ENCODE results near the gene GNPAT. TPM values are rescaled to one million over a fixed set of nuclear protein-coding genes. Genes with fewer than 3 reads are reported as not detected.

GNPAT gene
- total and polyA plus RNA-seq, 10 of the 15 experiments (the other 5 are each of a cell fraction or from before 2014, with no cell fraction given), result 24.0 to 70.6 (median 47.2) TPM

- CTCF ChIA-PET, result interaction anchor here (0.6 to 3.2 kb wide), 3 partner anchors 8 to 116 kb away, joined by 3 to 11 read pairs (median 7); no protein-coding TSS in a partner anchor
- POLR2A ChIA-PET, result interaction anchor here (0.7 kb wide), 1 partner anchor 895 kb away, joined by 5 read pairs; no protein-coding TSS in a partner anchor
- in situ Hi-C loops (cut with MboI) (no loop called here), intact Hi-C loops (cut with micrococcal nuclease; ENCODE audit: unreplicated experiment) (loop anchor here (2.0 kb wide), 1 partner anchor 21 kb away; no protein-coding TSS in a partner anchor)
- no peaks in the 10 kb centered on the region; the same call in 1 of the 2 replicates for H3K4me1 ChIP-seq (ENCODE audit: control insufficient read depth, insufficient read depth, low read length)
- no peaks in the 10 kb centered on the region for H3K36me3 ChIP-seq (ENCODE audit: control insufficient read depth in 2 of 2, insufficient read depth in 2 of 2, low read length in 1 of 2)
- BruUV-seq (replicated peaks), result no TSS peak
- TF ChIP-seq WRNIP1 (IDR thresholded peaks at IDR 0.05; ENCODE audit: borderline replicate concordance, low read depth, low read length) (no peak), IRF4 (IDR thresholded peaks at IDR 0.05; ENCODE audit: low read depth, low read length) (no peak), PAX8 (IDR thresholded peaks at IDR 0.05) (no peak), ZNF274 (IDR thresholded peaks at IDR 0.05; ENCODE audit: insufficient read depth, insufficient read length) (no peak), SREBF2 (IDR thresholded peaks at IDR 0.05; ENCODE audit: low read length) (no peak), PKNOX1 (IDR thresholded peaks at IDR 0.05) (no peak), SPI1 (IDR thresholded peaks at IDR 0.05; ENCODE audit: borderline replicate concordance, insufficient read depth, low read depth, low read length) (no peak), KLF5 (IDR thresholded peaks at IDR 0.05; ENCODE audit: partially characterized antibody) (no peak), NKRF (conservative IDR thresholded peaks at IDR 0.05) (no peak), RUNX3 (IDR thresholded peaks at IDR 0.05; ENCODE audit: low read length) (no peak), USF2 (IDR thresholded peaks at IDR 0.05; ENCODE audit: borderline replicate concordance, low read depth, low read length) (no peak), HSF1 (IDR thresholded peaks at IDR 0.05; ENCODE audit: low read depth, low read length) (no peak), SMARCA5 (IDR thresholded peaks at IDR 0.05) (no peak), CBX5 (IDR thresholded peaks at IDR 0.05; ENCODE audit: low read depth) (no peak)
- no peak overlapping the region for H2AFZ ChIP-seq (ENCODE audit: control insufficient read depth, low read depth, low read length)
- H3K9me3 ChIP-seq (replicated peaks; ENCODE audit: control insufficient read depth, insufficient read depth, low read length), result no peaks in the 10 kb centered on the region
- 14% methylated on average over 3 of the region's 3 CpGs for WGBS (ENCODE audit: insufficient coverage, insufficient replicate concordance, low lambda C conversion rate, missing lambda C conversion rate)
- no peak overlapping the region for H3K27ac ChIP-seq (ENCODE audit: control insufficient read depth, insufficient read depth)
- FAIRE-seq (no peak), DNase-seq (ENCODE audit: low read depth, low spot score) (no peak), ATAC-seq (no peak)
- no peaks in the 10 kb centered on the region for H3K79me2 ChIP-seq (ENCODE audit: control insufficient read depth, insufficient read depth, low read length)
- no peak overlapping the region for H3K4me3 ChIP-seq
- H3K9ac ChIP-seq (ENCODE audit: control insufficient read depth, insufficient read depth, low read length), result no peak overlapping the region
- SMC1A ChIA-PET (ENCODE audit: uncharacterized antibody, unreplicated experiment), result interaction anchor here (1.2 to 1.3 kb wide), 2 partner anchors 9 to 289 kb away, joined by 3 to 4 read pairs; no protein-coding TSS in a partner anchor
- no peak overlapping the region for H3K4me2 ChIP-seq (ENCODE audit: control insufficient read depth, insufficient read depth)
- H3K27me3 ChIP-seq (replicated peaks in 1 of 2; ENCODE audit: control insufficient read depth in 2 of 2, insufficient read depth in 2 of 2, low read length in 1 of 2), result no peaks in the 10 kb centered on the region; a peak in 2 of 4 replicates
- H4K20me1 ChIP-seq (ENCODE audit: control insufficient read depth, insufficient read depth), result no peaks in the 10 kb centered on the region
- RAD21 ChIA-PET (ENCODE audit: unreplicated experiment), result no interaction called here
These were observed 33.6 kb upstream of the GNPAT start for GRCh38 chr1:231207437-231207836.

Measured in GM12878 (cell line).